Rectal smooth muscle tissue (tissue), 1 donor: ENCODE measurements around the gene ISCU.

Experiments
- H3K27ac ChIP-seq: one replicate; pipeline ENCODE4 v1.7.0; 2013; ENCODE audit warnings: low read depth, low read length, inconsistent platforms
- H3K27me3 ChIP-seq: one replicate; pipeline ENCODE4 v1.7.0; 2013; ENCODE audit warnings: low read length; ENCODE audit not compliant: control insufficient read depth, insufficient read depth
- H3K36me3 ChIP-seq: one replicate; pipeline ENCODE4 v1.7.0; 2013; ENCODE audit warnings: low read length; ENCODE audit not compliant: control insufficient read depth, insufficient read depth
- H3K4me1 ChIP-seq: one replicate; pipeline ENCODE4 v1.7.0; 2013; ENCODE audit warnings: low read length; ENCODE audit not compliant: control insufficient read depth, insufficient read depth
- H3K4me3 ChIP-seq: one replicate; pipeline ENCODE4 v1.7.0; 2013; ENCODE audit warnings: low read length
- H3K9ac ChIP-seq: one replicate; pipeline ENCODE4 v1.7.0; 2013; ENCODE audit warnings: low read length

ISCU gene

GRCh38 chr12:108562348-108563135 is at the start of gene ISCU:
ISCU (plus strand) TSS chr12:108562596; CDS start chr12:108562623, 27 bp downstream.
- Histone ChIP-seq H3K4me3 (peak within 1 kb of the TSS; percentile 94), H3K27ac (peak within 1 kb of the TSS; percentile 92), H3K9ac (peak within 1 kb of the TSS; percentile 59), H3K4me1 (peaks cover 18% of the 10 kb centered on the region), H3K36me3 (peaks cover 18% of the 10 kb centered on the region), H3K27me3 (no peaks in the 10 kb centered on the region)

DNA sequence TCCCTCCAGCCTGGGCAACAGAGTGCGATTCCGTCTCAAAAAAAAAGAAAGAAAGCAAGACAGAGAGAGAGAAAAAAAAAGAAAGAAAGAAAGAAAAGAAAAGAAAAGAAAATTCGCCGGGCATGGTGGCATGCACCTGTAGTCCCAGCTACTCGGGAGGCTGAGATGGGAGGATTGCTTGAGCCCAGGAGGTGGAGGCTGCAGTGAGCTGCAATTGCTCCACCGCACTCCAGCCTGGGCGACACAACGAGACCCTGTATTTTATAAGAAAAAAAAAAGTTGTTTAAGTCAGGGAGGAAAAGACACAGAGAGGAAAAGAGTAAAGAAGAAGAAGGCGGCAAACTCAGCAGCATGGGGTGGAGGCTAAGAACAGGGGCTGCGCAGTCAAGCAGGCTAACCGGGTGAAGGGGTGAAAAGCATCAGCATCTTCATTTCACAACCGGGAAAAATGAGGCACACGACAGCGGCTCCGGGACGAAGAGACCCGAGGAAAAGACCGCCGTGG is 47.9 kb upstream of the ISCU start:
- H3K9ac ChIP-seq = peak overlapping the region; percentile 4
- no peaks in the 10 kb centered on the region for H3K27me3 ChIP-seq
- H3K4me1 ChIP-seq = peaks cover 10% of the 10 kb centered on the region
- peak overlapping the region; percentile 74 for H3K4me3 ChIP-seq
- peaks cover 12% of the 10 kb centered on the region for H3K36me3 ChIP-seq
- no peak overlapping the region for H3K27ac ChIP-seq

GRCh38 chr12:108514973-108515814 is 47.2 kb upstream of the ISCU start, which contains the start of gene FICD:
FICD (plus strand) TSS chr12:108515277; CDS start chr12:108516973, 1,696 bp downstream.
- H3K4me3 ChIP-seq = peak within 1 kb of the TSS; percentile 95
- H3K36me3 ChIP-seq = peaks cover 16% of the 10 kb centered on the region
- H3K9ac ChIP-seq = peak within 1 kb of the TSS; percentile 84
- H3K4me1 ChIP-seq = peaks cover 10% of the 10 kb centered on the region
- H3K27me3 ChIP-seq = no peaks in the 10 kb centered on the region
- peak within 1 kb of the TSS; percentile 43 for H3K27ac ChIP-seq

GRCh38 chr12:108515916-108516315 is 46.5 kb upstream of the ISCU start:
- H3K27ac ChIP-seq = no peak overlapping the region
- peak overlapping the region; percentile 84 for H3K9ac ChIP-seq
- H3K27me3 ChIP-seq = no peaks in the 10 kb centered on the region
- H3K4me1 ChIP-seq = peaks cover 10% of the 10 kb centered on the region
- peak overlapping the region; percentile 95 for H3K4me3 ChIP-seq
- peaks cover 21% of the 10 kb centered on the region for H3K36me3 ChIP-seq

GRCh38 chr12:108516511-108517275 is 45.7 kb upstream of the ISCU start:
- no peak overlapping the region for H3K27ac ChIP-seq
- no peak overlapping the region for H3K9ac ChIP-seq
- H3K36me3 ChIP-seq = peaks cover 24% of the 10 kb centered on the region

DNA sequence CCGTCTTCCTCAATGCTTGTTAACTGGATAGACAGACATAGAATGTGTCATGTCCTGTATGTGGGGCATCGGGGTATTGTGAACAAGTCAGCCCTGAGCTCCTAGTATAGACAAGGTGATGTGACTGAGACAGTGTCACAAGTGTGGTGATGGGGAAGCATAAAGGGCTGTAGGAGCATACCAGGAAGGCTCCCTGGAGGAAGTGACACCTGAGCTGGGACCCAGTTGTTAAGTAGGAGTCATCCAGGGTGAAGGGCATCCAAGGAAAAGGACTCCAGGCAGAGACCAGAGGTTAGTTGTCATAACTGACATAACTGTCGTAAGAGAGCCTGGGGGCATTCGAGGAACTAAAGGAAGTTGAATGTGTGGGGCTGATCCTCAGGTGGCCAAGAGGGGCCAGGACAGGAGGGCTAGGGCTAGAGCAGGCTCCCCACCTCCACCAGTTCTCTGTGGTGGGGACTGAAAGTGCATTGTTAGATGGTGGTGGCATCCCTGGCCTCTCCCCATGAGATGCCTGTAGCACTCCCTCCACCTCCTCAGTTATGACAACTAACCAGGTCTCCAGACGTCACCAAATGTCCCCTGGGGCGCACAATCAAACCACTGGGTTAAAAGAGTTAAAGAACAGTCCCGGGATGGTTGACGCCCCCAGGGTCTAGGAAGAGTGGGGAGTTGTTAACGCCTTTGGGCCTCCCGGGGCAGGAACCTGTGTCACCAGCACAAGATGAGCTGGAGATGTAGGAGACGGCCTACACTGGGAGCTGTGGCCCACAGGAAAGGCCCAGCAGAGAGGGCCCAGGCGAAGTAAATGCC is 44.9 kb upstream of the ISCU start:
- Histone ChIP-seq H3K4me1 (peaks cover 7% of the 10 kb centered on the region), H3K27me3 (no peaks in the 10 kb centered on the region), H3K9ac (no peak overlapping the region), H3K27ac (no peak overlapping the region), H3K4me3 (no peak overlapping the region), H3K36me3 (peaks cover 24% of the 10 kb centered on the region)

More at GRCh38 chr12:108516511-108517275, 45.7 kb upstream of the ISCU start:
- Histone ChIP-seq H3K4me1 (peaks cover 8% of the 10 kb centered on the region), H3K4me3 (peak overlapping the region; percentile 95), H3K27me3 (no peaks in the 10 kb centered on the region)

DNA sequence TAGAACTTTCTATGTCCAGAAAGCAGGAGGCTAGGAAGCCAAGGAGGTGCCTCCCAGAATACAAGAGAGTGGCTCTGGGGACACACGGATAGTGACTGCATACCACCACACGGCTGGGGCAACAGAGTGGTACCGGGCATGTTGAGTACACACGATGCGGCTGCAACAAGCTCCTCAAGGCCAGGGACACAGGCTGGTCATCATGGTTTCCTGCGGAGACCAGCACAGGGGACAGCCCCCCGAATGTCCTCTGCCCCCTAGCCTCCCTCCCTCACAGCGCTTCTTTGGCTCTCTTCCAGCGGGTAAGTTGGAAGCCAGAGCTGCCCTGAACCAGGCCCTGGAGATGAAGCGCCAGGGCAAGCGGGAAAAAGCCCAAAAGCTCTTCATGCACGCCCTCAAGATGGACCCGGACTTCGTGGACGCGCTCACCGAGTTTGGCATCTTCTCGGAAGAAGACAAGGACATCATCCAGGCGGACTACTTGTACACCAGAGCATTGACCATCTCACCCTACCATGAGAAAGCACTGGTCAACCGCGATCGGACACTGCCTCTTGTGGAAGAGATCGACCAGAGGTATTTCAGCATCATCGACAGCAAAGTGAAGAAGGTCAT is 44.2 kb upstream of the ISCU start:
- Histone ChIP-seq H3K4me3 (no peak overlapping the region), H3K9ac (no peak overlapping the region), H3K36me3 (peaks cover 29% of the 10 kb centered on the region), H3K27me3 (no peaks in the 10 kb centered on the region), H3K27ac (no peak overlapping the region), H3K4me1 (peaks cover 7% of the 10 kb centered on the region)

- H3K36me3 ChIP-seq = peaks cover 35% of the 10 kb centered on the region
- no peak overlapping the region for H3K9ac ChIP-seq
- no peak overlapping the region for H3K27ac ChIP-seq
- no peaks in the 10 kb centered on the region for H3K27me3 ChIP-seq
- H3K4me1 ChIP-seq = peaks cover 7% of the 10 kb centered on the region
- no peak overlapping the region for H3K4me3 ChIP-seq
Measured at GRCh38 chr12:108518716-108519496, 43.5 kb upstream of the ISCU start.

- Histone ChIP-seq H3K9ac (no peak overlapping the region), H3K36me3 (peaks cover 41% of the 10 kb centered on the region), H3K27me3 (no peaks in the 10 kb centered on the region), H3K4me1 (peaks cover 7% of the 10 kb centered on the region), H3K4me3 (no peak overlapping the region), H3K27ac (no peak overlapping the region)
Measured at GRCh38 chr12:108519558-108519957, 42.8 kb upstream of the ISCU start.

DNA sequence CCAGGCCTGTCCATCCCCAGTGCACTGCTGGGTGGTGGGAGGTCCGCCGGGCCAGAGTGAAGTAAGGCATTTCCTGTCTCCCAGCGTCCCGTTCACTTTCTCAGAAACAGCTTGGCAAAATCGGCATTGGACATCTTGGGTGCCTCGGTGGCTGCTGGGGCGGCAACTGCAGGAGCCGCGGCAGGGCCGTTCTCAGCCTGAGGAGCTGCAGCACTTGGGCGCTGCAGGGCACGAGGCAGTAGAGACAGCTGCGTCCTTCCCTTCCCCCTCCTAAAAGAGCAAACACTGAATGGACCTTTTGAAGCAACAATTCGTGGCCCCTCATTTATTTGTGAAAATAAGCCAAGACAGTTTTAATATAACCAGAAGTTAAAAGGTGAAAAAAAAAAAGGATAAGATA is 39.0 kb upstream of the ISCU start:
- no peak overlapping the region for H3K27ac ChIP-seq
- no peak overlapping the region for H3K9ac ChIP-seq

More for the DNA sequence above, 39.0 kb upstream of the ISCU start:
- no peak overlapping the region for H3K4me3 ChIP-seq
- no peaks in the 10 kb centered on the region for H3K27me3 ChIP-seq
- H3K4me1 ChIP-seq = no peaks in the 10 kb centered on the region
- peaks cover 63% of the 10 kb centered on the region for H3K36me3 ChIP-seq
